Thoracic aorta (tissue), 2 donors: ENCODE measurements around the gene LRP1B. TPM values are rescaled to one million over a fixed set of nuclear protein-coding genes. Genes with fewer than 3 reads are reported as not detected.
"Not testable (repeated sequence)": the region's sequence is repeated elsewhere in the genome, so short reads cannot be mapped to it uniquely, and the experiment has no call there.

Experiments used
- ATAC-seq: fragments of 150-250 bp; one replicate; pipeline ENCODE4 v1.8.0; 2017; ENCODE audit warnings: low read depth; ENCODE audit not compliant: insufficient number of reproducible peaks, low FRiP score
- DNase-seq: peaks from one replicate; pipeline ENCODE4 v3.0.0-alpha.2; 2020; ENCODE audit warnings: low spot score
- H3K27ac ChIP-seq, 2 donors: fragments of 200-600 bp; sonication (generic); 1 replicate in 1 of 2; 2 replicates in 1 of 2; pipeline ENCODE4 v1.5.1; 2016; ENCODE audit warnings: mild to moderate bottlenecking in 2 of 2, moderate library complexity in 2 of 2
- H3K27me3 ChIP-seq: fragments of 200-600 bp; sonication (generic); replicated peaks from 2 replicates; pipeline ENCODE4 v1.6.0; 2016; ENCODE audit warnings: mild to moderate bottlenecking; ENCODE audit not compliant: insufficient read depth
- H3K36me3 ChIP-seq: fragments of 200-600 bp; sonication (generic); one replicate; pipeline ENCODE4 v1.5.1; 2016
- H3K4me1 ChIP-seq, 2 donors: fragments of 200-600 bp; sonication (generic); 1 replicate in 1 of 2; 2 replicates in 1 of 2; pipeline versions ENCODE4 v1.5.1 to v1.6.0; 2016; ENCODE audit warnings: low read depth in 2 of 2, mild to moderate bottlenecking in 1 of 2; ENCODE audit not compliant: control insufficient read depth in 1 of 2
- H3K4me3 ChIP-seq: fragments of 200-600 bp; sonication (generic); 2 replicates; pipeline ENCODE4 v1.5.1; 2016; ENCODE audit warnings: mild to moderate bottlenecking
- H3K9me3 ChIP-seq: fragments of 200-600 bp; sonication (generic); 2 replicates; pipeline ENCODE4 v1.5.1; 2016
- CTCF ChIP-seq: fragments of 200-600 bp; sonication (generic); IDR thresholded peaks from one replicate; pipeline ENCODE4 v1.5.1; 2019; ENCODE audit warnings: antibody characterized with exemption
- total RNA-seq, 2 donors: library from RNA; depleted of rRNA; stranded (reverse); fragments of >200 nt; gene quantifications; one replicate each; pipeline versions ENCODE4 v1.1.0 to v1.2.3, GENCODE V29; 2016

LRP1B gene
- total RNA-seq, 2 donors from 2014 or later: 0.27 to 0.28 TPM

GRCh38 chr2:140990416-140990815 is 1140.4 kb downstream of the LRP1B start:
- Histone ChIP-seq H3K27me3 (no peaks in the 10 kb centered on the region), H3K27ac (no peak overlapping the region), H3K4me3 (no peak overlapping the region), H3K4me1 (no peaks in the 10 kb centered on the region), H3K9me3 (no peaks in the 10 kb centered on the region), H3K36me3 (no peaks in the 10 kb centered on the region)
- no peak for DNase-seq
- no peak for ATAC-seq
- TF ChIP-seq CTCF: no peak

DNA sequence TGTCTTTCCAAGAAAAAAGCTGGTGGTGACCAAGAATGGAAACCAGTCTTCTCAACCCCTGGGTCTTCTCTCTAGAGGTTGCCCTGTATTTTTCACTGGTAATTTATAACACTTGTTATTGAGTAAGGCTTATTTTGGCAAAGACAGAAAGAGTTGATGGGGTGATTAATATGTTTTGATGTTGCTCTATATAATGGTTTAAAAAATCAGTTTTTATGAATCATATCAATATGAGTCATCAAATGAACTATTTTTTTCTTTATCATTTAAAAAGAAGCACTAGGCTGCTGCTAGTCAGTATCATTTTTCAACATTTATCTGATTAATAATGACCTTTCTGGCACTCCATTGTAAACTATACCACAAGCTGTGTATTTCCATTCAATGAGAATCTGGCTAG is 1142.2 kb downstream of the LRP1B start:
- DNase-seq (no peak), ATAC-seq (no peak)

DNA sequence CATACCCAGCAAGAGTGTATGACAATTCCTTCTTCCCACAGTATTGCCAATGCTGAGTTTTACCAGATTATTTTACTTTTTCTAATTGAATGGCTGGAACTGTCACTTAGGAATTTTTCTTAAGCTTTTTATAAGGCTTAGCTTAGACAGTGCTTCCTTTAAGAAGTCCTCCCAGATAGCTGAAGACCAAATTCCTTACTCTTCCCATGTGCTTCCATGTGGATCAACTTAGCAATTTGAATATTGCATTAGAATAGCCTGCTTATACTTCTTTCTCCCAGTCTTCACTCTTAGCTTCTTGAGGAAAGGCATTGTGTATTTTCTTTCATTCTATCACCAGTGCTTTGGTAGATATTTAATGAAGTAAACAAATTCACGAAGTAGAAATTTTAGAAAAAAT is 1144.4 kb downstream of the LRP1B start:
- Histone ChIP-seq H3K27ac (no peak overlapping the region), H3K4me3 (no peak overlapping the region), H3K27me3 (no peaks in the 10 kb centered on the region), H3K9me3 (no peaks in the 10 kb centered on the region), H3K36me3 (no peaks in the 10 kb centered on the region), H3K4me1 (no peaks in the 10 kb centered on the region)
- no peak for DNase-seq
- no peak for ATAC-seq
- no peak for TF ChIP-seq CTCF

More for the DNA sequence above, 1142.2 kb downstream of the LRP1B start:
- no peak overlapping the region for H3K27ac ChIP-seq
- H3K4me1 ChIP-seq: no peaks in the 10 kb centered on the region
- H3K27me3 ChIP-seq: no peaks in the 10 kb centered on the region
- no peaks in the 10 kb centered on the region for H3K36me3 ChIP-seq
- H3K9me3 ChIP-seq: no peaks in the 10 kb centered on the region
- no peak overlapping the region for H3K4me3 ChIP-seq
- no peak for TF ChIP-seq CTCF

DNA sequence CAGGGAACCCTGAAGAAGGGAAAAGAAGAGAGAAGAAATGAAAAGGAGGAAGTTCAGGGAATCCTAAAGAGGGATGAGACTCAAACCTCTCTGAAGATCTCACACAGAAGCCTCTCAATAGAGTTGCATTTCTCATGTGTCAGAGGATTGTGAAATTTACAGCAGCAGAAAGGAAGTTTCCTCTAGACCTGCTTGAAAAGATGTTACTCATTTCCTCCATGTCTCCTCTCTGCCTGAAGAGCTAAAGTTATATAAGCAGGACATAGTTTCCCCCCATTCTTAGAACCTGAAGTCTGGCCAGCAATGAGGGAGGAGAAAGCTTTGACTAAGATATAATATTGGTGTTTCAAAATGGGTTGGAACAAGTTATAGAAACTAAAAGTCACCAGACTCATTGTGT is 1155.6 kb downstream of the LRP1B start:
- no peak for TF ChIP-seq CTCF
- no peaks in the 10 kb centered on the region for H3K4me1 ChIP-seq
- H3K36me3 ChIP-seq: no peaks in the 10 kb centered on the region
- no peak overlapping the region for H3K4me3 ChIP-seq
- no peaks in the 10 kb centered on the region for H3K9me3 ChIP-seq
- H3K27ac ChIP-seq: no peak overlapping the region
- DNase-seq (no peak), ATAC-seq (no peak)
- no peaks in the 10 kb centered on the region for H3K27me3 ChIP-seq

DNA sequence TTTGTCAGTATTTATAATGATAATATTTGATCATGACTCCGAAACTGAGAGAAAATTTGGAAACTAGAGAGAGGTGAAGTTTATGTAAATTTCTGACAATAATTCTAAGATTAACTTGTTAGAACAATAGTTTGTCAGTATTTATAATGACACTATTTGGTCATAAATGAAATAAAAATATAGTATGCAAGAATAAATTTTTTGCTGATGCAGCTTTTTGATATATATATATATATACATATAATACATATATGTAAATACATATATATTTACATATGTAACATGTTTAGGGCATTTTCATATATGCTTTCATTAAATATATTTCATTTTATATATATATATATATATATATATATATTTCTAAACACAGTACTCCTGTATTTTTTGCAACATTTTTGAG is 1158.1 kb downstream of the LRP1B start:
- Histone ChIP-seq H3K36me3 (no peaks in the 10 kb centered on the region), H3K9me3 (no peaks in the 10 kb centered on the region), H3K4me1 (no peaks in the 10 kb centered on the region), H3K27ac (no peak overlapping the region), H3K4me3 (no peak overlapping the region), H3K27me3 (no peaks in the 10 kb centered on the region)
- TF ChIP-seq CTCF: no peak
- DNase-seq (no peak), ATAC-seq (no peak)

DNA sequence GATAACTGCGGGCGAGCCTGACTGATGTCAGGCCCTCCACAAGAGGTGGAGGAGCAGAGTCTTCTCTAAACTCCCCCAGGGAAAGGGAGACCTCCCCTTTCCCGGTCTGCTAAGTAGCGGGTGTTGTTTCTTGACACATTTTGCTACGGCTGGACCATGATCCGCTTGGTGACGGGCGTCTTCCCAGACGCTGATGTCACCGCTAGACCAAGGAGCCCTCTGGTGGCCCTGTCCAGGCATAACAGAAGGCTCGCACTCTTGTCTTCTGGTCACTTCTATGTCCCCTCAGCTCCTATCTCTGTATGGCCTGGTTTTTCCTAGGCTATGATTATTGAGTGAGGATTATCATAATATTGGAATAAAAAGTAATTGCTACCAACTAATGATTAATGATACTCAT is 1166.5 kb downstream of the LRP1B start:
- not testable (repeated sequence) for ATAC-seq, H3K27ac ChIP-seq, H3K9me3 ChIP-seq, H3K27me3 ChIP-seq, H3K36me3 ChIP-seq, H3K4me3 ChIP-seq, H3K4me1 ChIP-seq, DNase-seq
